PFSK-1 (cell line): ENCODE data around the gene ARRDC1.

ENCODE experiments used
- FOXP2 ChIP-seq: optimal IDR thresholded peaks from 2 replicates; pipeline ENCODE3; 2011; ENCODE audit warnings: borderline replicate concordance, control low read depth, inconsistent platforms; ENCODE audit not compliant: insufficient read depth; ENCODE audit errors: extremely low read length, extremely low read depth
- POLR2AphosphoS5 ChIP-seq: IDR thresholded peaks from 2 replicates; pipeline ENCODE4 v1.6.1; 2012; ENCODE audit warnings: low read depth, mild to moderate bottlenecking, control low read depth, low read length, moderate library complexity
- SIN3A ChIP-seq: IDR thresholded peaks from 2 replicates; pipeline ENCODE4 v1.6.1; 2012; ENCODE audit warnings: mild to moderate bottlenecking, low read length, moderate library complexity, borderline replicate concordance; ENCODE audit not compliant: insufficient read depth
- TAF1 ChIP-seq: IDR thresholded peaks from 2 replicates; pipeline ENCODE4 v1.6.1; 2012; ENCODE audit warnings: low read length, control low read depth, borderline replicate concordance; ENCODE audit not compliant: insufficient read depth
- TF ChIP-seq, protein P1 (sequence below), 2 experiments: IDR thresholded peaks; 2 replicates each; pipeline versions ENCODE4 v1.6.1 to v1.8.0; 2011 to 2012; ENCODE audit warnings: low read depth in 2 of 2, low read length in 2 of 2, control low read depth in 1 of 2, inconsistent platforms in 1 of 2, mild to moderate bottlenecking in 1 of 2, moderate library complexity in 1 of 2; ENCODE audit not compliant: insufficient read depth in 1 of 2

DNA sequence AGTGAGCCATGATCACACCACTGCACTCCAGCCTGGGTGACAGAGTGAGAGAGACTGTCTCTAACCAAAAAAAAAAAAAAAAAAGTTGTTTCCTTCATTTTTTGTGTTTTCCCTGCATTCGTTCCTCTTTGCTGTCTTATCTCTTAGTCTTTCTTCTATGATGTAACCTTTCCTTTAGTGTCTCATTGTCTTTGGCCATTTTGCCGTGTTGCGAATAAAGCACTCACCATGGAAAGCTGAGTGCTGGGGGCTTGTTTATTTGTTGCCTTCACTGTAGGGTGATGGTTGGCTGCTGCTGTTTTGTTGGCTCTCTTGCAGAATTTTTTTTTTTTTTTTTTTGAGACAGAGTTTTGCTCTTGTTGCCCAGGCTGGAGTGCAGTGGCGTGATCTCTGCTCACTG lies 21.0 kb downstream of the ARRDC1 start:
- no peak for TF ChIP-seq TAF1
- no peak for TF ChIP-seq SIN3A
- TF ChIP-seq, protein P1, sequence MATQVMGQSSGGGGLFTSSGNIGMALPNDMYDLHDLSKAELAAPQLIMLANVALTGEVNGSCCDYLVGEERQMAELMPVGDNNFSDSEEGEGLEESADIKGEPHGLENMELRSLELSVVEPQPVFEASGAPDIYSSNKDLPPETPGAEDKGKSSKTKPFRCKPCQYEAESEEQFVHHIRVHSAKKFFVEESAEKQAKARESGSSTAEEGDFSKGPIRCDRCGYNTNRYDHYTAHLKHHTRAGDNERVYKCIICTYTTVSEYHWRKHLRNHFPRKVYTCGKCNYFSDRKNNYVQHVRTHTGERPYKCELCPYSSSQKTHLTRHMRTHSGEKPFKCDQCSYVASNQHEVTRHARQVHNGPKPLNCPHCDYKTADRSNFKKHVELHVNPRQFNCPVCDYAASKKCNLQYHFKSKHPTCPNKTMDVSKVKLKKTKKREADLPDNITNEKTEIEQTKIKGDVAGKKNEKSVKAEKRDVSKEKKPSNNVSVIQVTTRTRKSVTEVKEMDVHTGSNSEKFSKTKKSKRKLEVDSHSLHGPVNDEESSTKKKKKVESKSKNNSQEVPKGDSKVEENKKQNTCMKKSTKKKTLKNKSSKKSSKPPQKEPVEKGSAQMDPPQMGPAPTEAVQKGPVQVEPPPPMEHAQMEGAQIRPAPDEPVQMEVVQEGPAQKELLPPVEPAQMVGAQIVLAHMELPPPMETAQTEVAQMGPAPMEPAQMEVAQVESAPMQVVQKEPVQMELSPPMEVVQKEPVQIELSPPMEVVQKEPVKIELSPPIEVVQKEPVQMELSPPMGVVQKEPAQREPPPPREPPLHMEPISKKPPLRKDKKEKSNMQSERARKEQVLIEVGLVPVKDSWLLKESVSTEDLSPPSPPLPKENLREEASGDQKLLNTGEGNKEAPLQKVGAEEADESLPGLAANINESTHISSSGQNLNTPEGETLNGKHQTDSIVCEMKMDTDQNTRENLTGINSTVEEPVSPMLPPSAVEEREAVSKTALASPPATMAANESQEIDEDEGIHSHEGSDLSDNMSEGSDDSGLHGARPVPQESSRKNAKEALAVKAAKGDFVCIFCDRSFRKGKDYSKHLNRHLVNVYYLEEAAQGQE (IDR thresholded peaks at IDR 0.05; ENCODE audit: insufficient read depth in 1 of 2, low read depth in 2 of 2, low read length in 2 of 2) = no peak
- TF ChIP-seq POLR2AphosphoS5 = no peak
- TF ChIP-seq FOXP2 = no peak
